ENCODE data around the gene INSR. TPM values are rescaled to one million over a fixed set of nuclear protein-coding genes. Genes with fewer than 3 reads are reported as not detected.

INSR gene
- total and polyA plus RNA-seq, 2 donors from 2014 or later, result 15.5 to 50.4 TPM

- DNase-seq (no peak), FAIRE-seq (no peak)
- Histone ChIP-seq H3K4me1 (ENCODE audit: control insufficient read depth in 2 of 3, insufficient read depth in 2 of 3, low read depth in 1 of 3, low read length in 3 of 3) (peaks cover 0 to 3% (median 3%) of the 10 kb centered on the region in 3 donors), H3K36me3 (ENCODE audit: control insufficient read depth in 2 of 3, insufficient read depth in 3 of 3, low read length in 3 of 3) (peaks cover 4 to 15% (median 5%) of the 10 kb centered on the region in 3 donors), H3K4me3 (ENCODE audit: low read length in 3 of 3) (no peak overlapping the region), H3K9me3 (ENCODE audit: control insufficient read depth in 2 of 3, insufficient read depth in 1 of 3, low read length in 3 of 3) (no peaks in the 10 kb centered on the region), H3K27me3 (ENCODE audit: control insufficient read depth, insufficient read depth, low read length) (no peaks in the 10 kb centered on the region), H3K27ac (ENCODE audit: low read depth in 2 of 2, low read length in 2 of 2) (no peak overlapping the region), H3K9ac (ENCODE audit: low read length in 3 of 3) (no peak overlapping the region)
- intact Hi-C loops (cut with DNase I), result no loop called here
- TF ChIP-seq, protein P1, sequence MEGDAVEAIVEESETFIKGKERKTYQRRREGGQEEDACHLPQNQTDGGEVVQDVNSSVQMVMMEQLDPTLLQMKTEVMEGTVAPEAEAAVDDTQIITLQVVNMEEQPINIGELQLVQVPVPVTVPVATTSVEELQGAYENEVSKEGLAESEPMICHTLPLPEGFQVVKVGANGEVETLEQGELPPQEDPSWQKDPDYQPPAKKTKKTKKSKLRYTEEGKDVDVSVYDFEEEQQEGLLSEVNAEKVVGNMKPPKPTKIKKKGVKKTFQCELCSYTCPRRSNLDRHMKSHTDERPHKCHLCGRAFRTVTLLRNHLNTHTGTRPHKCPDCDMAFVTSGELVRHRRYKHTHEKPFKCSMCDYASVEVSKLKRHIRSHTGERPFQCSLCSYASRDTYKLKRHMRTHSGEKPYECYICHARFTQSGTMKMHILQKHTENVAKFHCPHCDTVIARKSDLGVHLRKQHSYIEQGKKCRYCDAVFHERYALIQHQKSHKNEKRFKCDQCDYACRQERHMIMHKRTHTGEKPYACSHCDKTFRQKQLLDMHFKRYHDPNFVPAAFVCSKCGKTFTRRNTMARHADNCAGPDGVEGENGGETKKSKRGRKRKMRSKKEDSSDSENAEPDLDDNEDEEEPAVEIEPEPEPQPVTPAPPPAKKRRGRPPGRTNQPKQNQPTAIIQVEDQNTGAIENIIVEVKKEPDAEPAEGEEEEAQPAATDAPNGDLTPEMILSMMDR (IDR thresholded peaks at IDR 0.05; ENCODE audit: borderline replicate concordance, extremely low read depth, insufficient read depth), result no peak
These were observed 29.4 kb downstream of the INSR start for GRCh38 chr19:7264858-7265257.

- Histone ChIP-seq H3K9me3 (ENCODE audit: control insufficient read depth in 2 of 3, insufficient read depth in 1 of 3, low read length in 3 of 3) (no peaks in the 10 kb centered on the region), H3K27me3 (ENCODE audit: control insufficient read depth, insufficient read depth, low read length) (no peaks in the 10 kb centered on the region), H3K4me3 (ENCODE audit: low read length in 3 of 3) (no peak overlapping the region), H3K27ac (ENCODE audit: low read depth in 2 of 2, low read length in 2 of 2) (no peak overlapping the region), H3K9ac (ENCODE audit: low read length in 3 of 3) (no peak overlapping the region), H3K36me3 (ENCODE audit: control insufficient read depth in 2 of 3, insufficient read depth in 3 of 3, low read length in 3 of 3) (peaks cover 4 to 15% (median 5%) of the 10 kb centered on the region in 3 donors), H3K4me1 (ENCODE audit: control insufficient read depth in 2 of 3, insufficient read depth in 2 of 3, low read depth in 1 of 3, low read length in 3 of 3) (peaks cover 0 to 3% (median 3%) of the 10 kb centered on the region in 3 donors)
- peak in 1 of 5 donors; percentile 28 for DNase-seq
- intact Hi-C loops (cut with DNase I), result no loop called here
- no peak for FAIRE-seq
- TF ChIP-seq, protein P1 (IDR thresholded peaks at IDR 0.05; ENCODE audit: borderline replicate concordance, extremely low read depth, insufficient read depth), result no peak
These were observed 30.7 kb downstream of the INSR start for GRCh38 chr19:7263521-7263920.

DNA sequence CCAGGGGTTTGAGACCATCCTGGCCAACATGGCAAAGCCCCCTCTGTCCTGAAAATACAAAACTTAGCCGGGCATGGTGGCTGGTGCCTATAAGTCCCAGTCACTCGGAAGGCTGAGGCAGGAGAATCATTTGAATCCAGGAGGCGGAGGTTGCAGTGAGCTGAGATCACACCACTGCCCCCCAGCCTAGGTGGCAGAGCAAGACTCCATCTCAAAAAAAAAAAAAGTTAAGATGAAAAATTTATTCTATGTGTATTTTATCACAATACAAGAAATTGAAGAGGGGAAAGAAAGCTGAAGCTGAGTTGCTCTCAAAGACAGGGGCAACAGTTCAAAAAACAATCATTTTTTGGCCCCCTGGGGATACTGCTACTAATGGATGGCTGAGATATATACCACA is 31.1 kb downstream of the INSR start:
- H3K36me3 ChIP-seq (ENCODE audit: control insufficient read depth in 2 of 3, insufficient read depth in 3 of 3, low read length in 3 of 3), result peaks cover 4 to 15% (median 5%) of the 10 kb centered on the region in 3 donors
- TF ChIP-seq, protein P1 (IDR thresholded peaks at IDR 0.05; ENCODE audit: borderline replicate concordance, extremely low read depth, insufficient read depth), result no peak
- no peak overlapping the region for H3K9ac ChIP-seq (ENCODE audit: low read length in 3 of 3)
- H3K4me1 ChIP-seq (ENCODE audit: control insufficient read depth in 2 of 3, insufficient read depth in 2 of 3, low read depth in 1 of 3, low read length in 3 of 3), result peaks cover 0 to 3% (median 3%) of the 10 kb centered on the region in 3 donors
- intact Hi-C loops (cut with DNase I), result no loop called here
- no peak overlapping the region for H3K4me3 ChIP-seq (ENCODE audit: low read length in 3 of 3)
- no peak for FAIRE-seq
- no peaks in the 10 kb centered on the region for H3K9me3 ChIP-seq (ENCODE audit: control insufficient read depth in 2 of 3, insufficient read depth in 1 of 3, low read length in 3 of 3)
- DNase-seq, result peak in 1 of 5 donors; percentile 29
- no peaks in the 10 kb centered on the region for H3K27me3 ChIP-seq (ENCODE audit: control insufficient read depth, insufficient read depth, low read length)
- H3K27ac ChIP-seq (ENCODE audit: low read depth in 2 of 2, low read length in 2 of 2), result no peak overlapping the region

- Histone ChIP-seq H3K4me1 (ENCODE audit: control insufficient read depth in 2 of 3, insufficient read depth in 2 of 3, low read depth in 1 of 3, low read length in 3 of 3) (peaks cover 0 to 6% (median 3%) of the 10 kb centered on the region in 3 donors), H3K36me3 (ENCODE audit: control insufficient read depth in 2 of 3, insufficient read depth in 3 of 3, low read length in 3 of 3) (peaks cover 4 to 11% (median 4%) of the 10 kb centered on the region in 3 donors), H3K27me3 (ENCODE audit: control insufficient read depth, insufficient read depth, low read length) (no peaks in the 10 kb centered on the region), H3K4me3 (ENCODE audit: low read length in 3 of 3) (no peak overlapping the region), H3K9ac (ENCODE audit: low read length in 3 of 3) (no peak overlapping the region), H3K9me3 (ENCODE audit: control insufficient read depth in 2 of 3, insufficient read depth in 1 of 3, low read length in 3 of 3) (no peaks in the 10 kb centered on the region), H3K27ac (ENCODE audit: low read depth in 2 of 2, low read length in 2 of 2) (no peak overlapping the region)
- FAIRE-seq (no peak), DNase-seq (no peak)
- TF ChIP-seq, protein P1 (IDR thresholded peaks at IDR 0.05; ENCODE audit: borderline replicate concordance, extremely low read depth, insufficient read depth), result no peak
- intact Hi-C loops (cut with DNase I), result no loop called here
These were observed 31.7 kb downstream of the INSR start for GRCh38 chr19:7262470-7262869.

Measured in kidney (tissue), 14 donors.